VCaP (cell line): ENCODE results near the gene MRPS30.

ENCODE experiments used
- H3K27ac ChIP-seq: fragments of 450-650 bp; 2 replicates; pipeline ENCODE4 v1.5.1; 2017
- TF ChIP-seq, protein P1 (sequence below): fragments of 450-650 bp; conservative IDR thresholded peaks from 2 replicates; pipeline ENCODE4 v1.5.1; 2017; ENCODE audit warnings: mild to moderate bottlenecking, moderate library complexity

The MRPS30 gene

GRCh38 chr5:44828719-44829118 is 20.0 kb downstream of the MRPS30 start:
- no peak overlapping the region for H3K27ac ChIP-seq
- TF ChIP-seq, protein P1, sequence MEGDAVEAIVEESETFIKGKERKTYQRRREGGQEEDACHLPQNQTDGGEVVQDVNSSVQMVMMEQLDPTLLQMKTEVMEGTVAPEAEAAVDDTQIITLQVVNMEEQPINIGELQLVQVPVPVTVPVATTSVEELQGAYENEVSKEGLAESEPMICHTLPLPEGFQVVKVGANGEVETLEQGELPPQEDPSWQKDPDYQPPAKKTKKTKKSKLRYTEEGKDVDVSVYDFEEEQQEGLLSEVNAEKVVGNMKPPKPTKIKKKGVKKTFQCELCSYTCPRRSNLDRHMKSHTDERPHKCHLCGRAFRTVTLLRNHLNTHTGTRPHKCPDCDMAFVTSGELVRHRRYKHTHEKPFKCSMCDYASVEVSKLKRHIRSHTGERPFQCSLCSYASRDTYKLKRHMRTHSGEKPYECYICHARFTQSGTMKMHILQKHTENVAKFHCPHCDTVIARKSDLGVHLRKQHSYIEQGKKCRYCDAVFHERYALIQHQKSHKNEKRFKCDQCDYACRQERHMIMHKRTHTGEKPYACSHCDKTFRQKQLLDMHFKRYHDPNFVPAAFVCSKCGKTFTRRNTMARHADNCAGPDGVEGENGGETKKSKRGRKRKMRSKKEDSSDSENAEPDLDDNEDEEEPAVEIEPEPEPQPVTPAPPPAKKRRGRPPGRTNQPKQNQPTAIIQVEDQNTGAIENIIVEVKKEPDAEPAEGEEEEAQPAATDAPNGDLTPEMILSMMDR = no peak

DNA sequence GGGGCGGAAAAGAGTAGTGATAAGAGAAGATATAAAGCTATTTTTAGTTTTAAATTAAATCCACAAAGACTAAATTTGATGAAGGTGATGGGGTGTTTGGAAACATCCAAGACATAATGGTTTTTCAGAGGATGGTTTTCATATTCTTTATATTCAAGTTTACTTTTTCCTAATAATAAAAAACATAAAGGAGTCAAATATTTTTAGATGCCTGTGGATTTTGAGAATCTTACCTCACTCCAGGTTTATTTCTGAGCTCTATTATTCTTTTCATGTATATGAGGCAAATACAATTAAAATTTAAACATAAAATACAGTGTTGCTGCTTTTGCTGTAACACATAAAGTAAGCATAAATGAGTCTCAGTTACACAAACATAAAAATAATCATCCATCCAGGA is 22.2 kb downstream of the MRPS30 start:
- no peak overlapping the region for H3K27ac ChIP-seq
- TF ChIP-seq, protein P1 = no peak

DNA sequence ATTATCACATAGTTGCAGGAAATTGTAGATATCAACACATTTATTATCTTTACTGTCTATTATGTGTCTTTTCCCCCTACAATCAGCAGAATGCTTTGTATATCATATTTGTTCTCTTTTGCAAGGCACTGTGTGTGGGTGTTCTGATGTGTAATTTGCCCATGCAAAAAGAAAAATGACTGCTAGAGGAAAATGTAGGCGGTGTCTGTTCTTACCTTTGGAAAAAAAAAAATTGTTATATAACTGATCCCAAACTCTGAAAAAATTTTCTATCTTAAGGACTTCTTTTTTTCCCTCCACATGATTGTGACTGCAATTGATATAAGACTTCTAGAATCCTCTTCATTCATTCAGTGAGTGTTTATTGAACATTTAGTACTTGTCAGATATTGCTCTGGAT is 24.5 kb downstream of the MRPS30 start:
- no peak overlapping the region for H3K27ac ChIP-seq
- TF ChIP-seq, protein P1 = no peak

DNA sequence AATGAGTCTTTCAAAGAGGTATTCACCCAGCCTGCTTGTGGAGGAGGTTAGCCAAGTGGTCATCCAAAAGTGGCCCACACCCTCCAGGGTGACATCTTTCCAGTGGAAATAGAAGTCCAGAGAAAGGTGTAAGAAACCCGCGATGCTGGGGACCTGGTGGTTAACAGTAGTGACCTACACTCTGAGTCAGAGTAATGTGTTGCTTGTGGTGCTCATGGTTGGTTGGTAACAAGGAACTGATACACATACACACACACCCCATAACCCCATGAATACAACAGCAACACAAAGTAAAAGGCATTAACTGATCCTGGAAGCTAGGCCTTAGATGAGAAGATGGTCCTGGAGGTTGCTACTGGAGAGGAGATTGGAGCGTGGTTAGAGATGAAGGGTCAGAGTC is 26.9 kb downstream of the MRPS30 start:
- no peak overlapping the region for H3K27ac ChIP-seq
- TF ChIP-seq, protein P1 = no peak

GRCh38 chr5:44839018-44839681 is 30.4 kb downstream of the MRPS30 start:
- TF ChIP-seq, protein P1 = no peak
- no peak overlapping the region for H3K27ac ChIP-seq

DNA sequence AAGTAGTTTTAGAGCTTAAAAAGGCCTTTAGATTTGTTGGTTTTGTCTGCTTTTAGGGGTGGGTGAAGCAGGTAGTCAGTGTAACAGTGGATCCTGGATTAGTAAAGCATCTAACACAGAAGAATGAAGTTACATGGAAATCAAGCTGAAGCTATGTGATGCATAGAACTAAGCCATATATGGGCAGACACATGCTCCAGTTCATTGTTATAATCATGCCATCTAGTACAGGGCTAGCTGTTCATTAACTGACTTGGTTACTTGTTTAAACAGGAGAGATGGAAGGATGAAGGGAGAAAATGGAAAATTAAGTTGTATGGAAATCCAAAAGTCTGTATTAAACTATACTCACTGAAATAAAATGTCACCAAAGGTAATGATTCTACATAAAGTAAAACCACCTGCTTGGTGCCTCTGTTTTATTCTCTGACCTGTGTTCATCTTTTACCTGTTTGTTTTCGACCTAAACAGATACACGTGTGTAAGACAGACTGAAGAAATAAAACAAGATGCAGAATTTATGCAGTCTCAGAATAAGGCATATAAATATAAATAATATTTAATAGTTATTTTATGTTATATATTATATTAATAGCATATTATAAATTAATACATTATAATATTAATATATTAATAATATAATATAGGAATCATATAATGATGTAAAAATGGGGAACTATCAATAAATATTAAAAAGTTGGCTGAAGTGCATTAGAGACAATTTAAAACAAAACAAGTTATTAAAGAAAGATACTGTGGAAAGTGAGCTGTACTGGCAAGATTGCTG is 33.9 kb downstream of the MRPS30 start:
- TF ChIP-seq, protein P1 = no peak
- no peak overlapping the region for H3K27ac ChIP-seq

DNA sequence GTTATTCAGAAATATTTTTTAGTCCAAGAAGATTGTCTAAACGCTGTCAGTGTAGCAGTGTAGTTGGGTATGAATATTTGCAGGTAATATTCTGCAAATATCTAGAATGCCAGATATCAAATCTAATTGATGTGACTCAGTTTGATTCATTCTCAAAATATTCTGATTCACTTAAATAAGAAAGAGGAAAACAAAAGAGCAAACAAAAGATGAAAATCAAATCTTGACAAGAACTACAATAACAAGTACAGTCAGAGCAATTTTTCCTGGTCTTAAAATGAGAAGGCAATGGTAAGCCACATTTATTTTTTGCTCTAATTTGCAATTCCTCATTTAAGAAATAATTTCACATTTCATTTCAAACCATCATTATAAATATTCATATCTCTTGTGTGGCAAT is 36.0 kb downstream of the MRPS30 start:
- TF ChIP-seq, protein P1 = no peak
- no peak overlapping the region for H3K27ac ChIP-seq
